ENCODE measurements around the gene DHX58. TPM values are rescaled to one million over a fixed set of nuclear protein-coding genes. Genes with fewer than 3 reads are reported as not detected.

DHX58 gene
- polyA plus RNA-seq, 1 donor from 2014 or later: 13.3 TPM

GRCh38 chr17:42107597-42108576, 4.6 kb downstream of the DHX58 start:
- Mint-ChIP-seq H3K4me1 (peaks cover 16 to 19% (median 16%) of the 10 kb centered on the region in 3 donors), H3K27me3 (no peaks in the 10 kb centered on the region), H3K36me3 (peaks cover 15% of the 10 kb centered on the region), H3K4me3 (peak overlapping the region; percentile 57 to 91 (median 80)), H3K27ac (peak overlapping the region in 2 of 3 donors; percentile 47 to 67), H3K9me3 (no peaks in the 10 kb centered on the region)

DNA sequence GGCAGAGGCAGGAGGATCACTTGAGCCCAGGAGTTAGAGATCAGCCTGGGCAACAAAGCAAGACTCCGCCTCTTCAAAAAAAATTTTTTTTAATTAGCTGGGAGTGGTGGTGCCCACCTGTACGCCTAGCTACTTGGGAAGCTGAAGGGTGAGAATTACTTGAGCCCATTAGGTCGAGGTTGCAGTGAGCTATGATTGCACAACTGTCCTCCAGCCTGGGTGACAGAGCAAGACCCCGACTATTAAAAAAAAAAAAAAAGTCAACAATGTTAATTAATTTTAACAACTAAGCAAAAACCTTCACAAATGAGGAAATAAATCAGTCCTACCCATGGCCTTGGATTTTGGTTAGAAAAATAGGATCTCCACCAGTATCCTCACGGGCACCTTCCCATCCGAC, 5.4 kb downstream of the DHX58 start:
- Mint-ChIP-seq H3K4me1 (peaks cover 8 to 18% (median 14%) of the 10 kb centered on the region in 3 donors), H3K27me3 (no peaks in the 10 kb centered on the region), H3K27ac (no peak overlapping the region)

DNA sequence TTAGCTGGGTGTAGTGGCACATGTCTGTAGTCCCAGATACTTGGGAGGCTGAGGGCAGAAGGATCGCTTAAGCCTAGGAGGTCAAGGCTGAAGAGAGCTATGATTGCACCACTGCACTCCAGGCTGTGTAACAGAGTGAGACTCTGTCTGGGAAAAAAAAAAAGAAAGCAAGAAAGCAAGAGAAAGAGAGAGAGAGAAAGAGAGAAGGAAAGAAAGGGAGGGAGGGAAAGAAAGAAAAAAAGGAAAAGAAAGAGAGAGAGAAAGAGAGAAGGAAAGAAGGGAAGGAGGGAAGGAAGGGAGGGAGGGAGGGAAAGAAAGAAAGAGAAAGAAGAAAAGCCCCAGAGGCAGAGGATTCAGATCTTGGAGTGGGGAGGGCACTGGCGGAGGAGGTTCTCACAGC, 6.5 kb downstream of the DHX58 start:
- Mint-ChIP-seq H3K27me3 (no peaks in the 10 kb centered on the region), H3K27ac (peak overlapping the region in 1 of 3 donors; percentile 9), H3K36me3 (peaks cover 16% of the 10 kb centered on the region), H3K4me3 (no peak overlapping the region), H3K9me3 (no peaks in the 10 kb centered on the region), H3K4me1 (peaks cover 4 to 14% (median 9%) of the 10 kb centered on the region in 3 donors)

More for the DNA sequence above, 5.4 kb downstream of the DHX58 start:
- H3K36me3 Mint-ChIP-seq: peaks cover 16% of the 10 kb centered on the region
- no peaks in the 10 kb centered on the region for H3K9me3 Mint-ChIP-seq
- peak overlapping the region in 3 of 4 donors; percentile 57 to 91 (median 80) for H3K4me3 Mint-ChIP-seq

- peak overlapping the region in 1 of 3 donors; percentile 57 for H3K27ac Mint-ChIP-seq
- no peaks in the 10 kb centered on the region for H3K27me3 Mint-ChIP-seq
- H3K4me3 Mint-ChIP-seq: no peak overlapping the region
- no peaks in the 10 kb centered on the region for H3K9me3 Mint-ChIP-seq
- peaks cover 13% of the 10 kb centered on the region for H3K36me3 Mint-ChIP-seq
- peaks cover 4 to 8% (median 5%) of the 10 kb centered on the region in 3 donors for H3K4me1 Mint-ChIP-seq
Measured at GRCh38 chr17:42104264-42104663, 8.2 kb downstream of the DHX58 start.

- H3K27ac Mint-ChIP-seq: no peak overlapping the region
- H3K9me3 Mint-ChIP-seq: no peaks in the 10 kb centered on the region
- peaks cover 4 to 8% (median 5%) of the 10 kb centered on the region in 3 donors for H3K4me1 Mint-ChIP-seq
- H3K4me3 Mint-ChIP-seq: no peak overlapping the region
- H3K36me3 Mint-ChIP-seq: peaks cover 9% of the 10 kb centered on the region
- no peaks in the 10 kb centered on the region for H3K27me3 Mint-ChIP-seq
Measured at GRCh38 chr17:42103221-42103954, 9.1 kb downstream of the DHX58 start.

- H3K9me3 Mint-ChIP-seq: no peaks in the 10 kb centered on the region
- peak overlapping the region in 1 of 3 donors; percentile 85 for H3K27ac Mint-ChIP-seq
- H3K4me3 Mint-ChIP-seq: peak overlapping the region in 1 of 4 donors; percentile 47
- peaks cover 4% of the 10 kb centered on the region for H3K27me3 Mint-ChIP-seq
- peaks cover 0 to 11% (median 5%) of the 10 kb centered on the region in 3 donors for H3K4me1 Mint-ChIP-seq
- H3K36me3 Mint-ChIP-seq: peaks cover 9% of the 10 kb centered on the region
Measured at GRCh38 chr17:42101513-42102292, 10.8 kb downstream of the DHX58 start.

DNA sequence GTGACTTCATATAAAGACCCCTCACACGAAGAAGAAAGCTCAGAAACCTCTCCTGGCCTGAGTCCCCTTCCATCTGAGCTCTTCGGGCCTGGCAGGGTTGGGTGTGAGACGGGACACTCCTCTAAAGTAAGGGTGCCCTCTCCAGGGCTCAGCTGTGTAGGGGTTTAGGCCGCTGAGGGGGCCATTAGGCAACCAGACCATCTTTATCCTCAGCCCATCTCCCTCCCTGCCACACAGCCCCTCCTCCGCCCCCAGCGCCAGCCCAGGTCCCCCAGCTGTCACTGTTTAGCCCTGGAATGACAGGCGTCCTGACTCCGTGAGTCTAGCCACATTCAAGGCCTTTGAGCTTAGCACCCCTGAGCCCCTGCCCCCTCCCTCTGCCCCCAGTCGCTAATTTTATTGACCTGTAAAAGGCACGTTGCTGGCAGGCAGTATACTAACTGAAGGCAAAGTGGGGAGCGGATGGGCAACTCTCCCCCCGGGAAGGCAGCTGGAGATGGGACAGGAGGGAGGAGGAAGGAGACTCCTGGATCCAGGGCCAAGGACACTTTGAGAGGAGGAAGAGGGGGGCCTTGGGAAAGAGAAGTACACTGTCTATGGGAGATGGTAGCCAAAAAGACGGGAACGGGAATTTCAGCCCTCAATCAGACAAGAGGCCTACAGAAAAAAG, 13.6 kb downstream of the DHX58 start:
- Mint-ChIP-seq H3K9me3 (no peaks in the 10 kb centered on the region), H3K27me3 (peaks cover 11% of the 10 kb centered on the region), H3K27ac (no peak overlapping the region), H3K36me3 (peaks cover 2% of the 10 kb centered on the region), H3K4me3 (peak overlapping the region in 3 of 4 donors; percentile 46 to 81 (median 73)), H3K4me1 (peaks cover 0 to 11% (median 5%) of the 10 kb centered on the region in 3 donors)

DNA sequence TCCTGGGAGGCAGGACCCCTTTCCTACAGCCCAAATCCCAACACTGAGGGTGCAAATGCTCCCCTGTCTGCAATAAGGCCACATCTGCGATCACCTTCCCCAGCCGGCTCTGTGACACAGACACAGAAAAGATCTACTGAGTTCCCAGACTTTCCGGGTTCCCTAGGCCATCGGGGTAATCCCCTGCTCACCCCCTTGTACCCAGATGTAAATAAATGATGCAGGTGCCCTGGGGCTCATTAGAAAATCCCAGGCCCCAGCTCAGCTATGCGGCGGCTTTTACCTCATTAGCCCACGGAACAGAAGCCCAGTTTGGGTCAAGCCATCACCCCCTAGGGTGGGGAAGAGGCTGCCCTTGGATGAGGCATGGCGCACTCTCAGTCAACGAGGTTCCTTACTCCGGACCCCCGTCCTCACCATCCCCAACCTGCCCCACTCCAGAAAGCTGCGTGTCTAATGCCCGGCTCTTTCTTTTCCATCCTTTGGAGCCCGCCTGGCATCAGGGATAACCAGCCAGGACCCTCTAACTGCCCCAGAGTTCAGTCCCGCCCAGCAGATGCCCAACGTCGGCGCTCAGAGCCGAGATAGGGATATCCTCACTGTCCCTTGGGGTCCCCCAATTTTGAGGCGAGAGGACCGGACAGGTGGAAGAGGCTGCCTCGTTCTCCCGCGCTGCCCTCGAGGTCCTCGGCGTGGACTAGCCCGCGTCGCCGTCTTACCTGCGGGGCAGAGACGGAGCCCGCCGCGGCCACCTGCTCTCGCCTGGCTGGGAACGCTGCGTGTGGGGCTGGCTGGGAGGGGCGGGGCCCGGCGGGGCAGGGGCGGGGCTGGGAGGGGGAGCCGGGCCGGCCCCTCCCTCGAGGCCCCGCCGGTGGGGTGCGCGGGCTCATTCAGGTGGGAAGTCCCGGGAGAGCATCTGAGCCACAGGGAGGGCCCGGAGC, 14.6 kb downstream of the DHX58 start, which contains the start of gene ZNF385C:
TSS of gene ZNF385C (minus strand) at position 783 of the 941 bp plus-strand sequence. CDS start 35,417 bp downstream, outside the sequence.
- H3K36me3 Mint-ChIP-seq: peaks cover 2% of the 10 kb centered on the region
- H3K4me1 Mint-ChIP-seq: peaks cover 0 to 11% (median 5%) of the 10 kb centered on the region in 3 donors
- peaks cover 11% of the 10 kb centered on the region for H3K27me3 Mint-ChIP-seq
- H3K27ac Mint-ChIP-seq: no peak within 1 kb of the TSS
- H3K4me3 Mint-ChIP-seq: peak within 1 kb of the TSS; percentile 62 to 83 (median 74)
- H3K9me3 Mint-ChIP-seq: no peaks in the 10 kb centered on the region

- Mint-ChIP-seq H3K4me3 (peak overlapping the region in 1 of 4 donors; percentile 84), H3K36me3 (no peaks in the 10 kb centered on the region), H3K9me3 (no peaks in the 10 kb centered on the region), H3K27me3 (peaks cover 14% of the 10 kb centered on the region), H3K27ac (no peak overlapping the region), H3K4me1 (peaks cover 0 to 7% (median 3%) of the 10 kb centered on the region in 3 donors)
Measured at GRCh38 chr17:42096360-42097111, 16.0 kb downstream of the DHX58 start.

DNA sequence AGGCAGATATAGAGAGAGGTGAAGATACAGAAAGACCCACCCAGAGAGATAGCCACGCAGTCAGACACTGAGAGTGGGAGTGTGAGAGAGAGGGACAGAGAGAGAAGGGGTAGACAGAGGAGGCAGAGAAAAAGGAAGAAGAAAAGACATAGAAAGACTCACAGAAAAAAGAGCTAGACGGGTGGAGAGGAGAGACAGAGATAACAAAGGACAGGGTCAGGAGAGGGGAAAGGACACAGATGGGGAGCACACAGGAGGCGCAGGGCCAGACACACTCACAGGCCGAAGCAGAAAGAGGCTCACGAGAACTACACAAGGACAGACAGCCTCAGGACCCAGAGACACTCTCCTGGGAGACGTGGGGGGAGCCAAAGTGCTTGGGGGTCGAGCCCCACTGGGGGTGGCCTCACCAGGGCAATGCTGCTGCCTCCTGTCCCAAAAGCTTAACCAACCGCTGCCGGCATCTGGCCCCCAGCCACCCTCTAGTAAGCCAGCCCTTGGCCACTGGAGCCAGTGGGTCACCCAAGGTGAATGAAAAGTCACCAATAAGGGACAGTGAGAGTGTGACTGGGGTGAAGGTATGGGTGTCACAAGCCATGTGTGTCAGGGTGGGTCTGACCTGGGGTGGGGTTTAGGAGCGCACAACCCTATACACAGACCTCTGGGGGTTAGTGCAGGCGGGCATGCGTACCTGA, 18.0 kb downstream of the DHX58 start:
- no peak overlapping the region for H3K4me3 Mint-ChIP-seq
- peaks cover 0 to 7% (median 3%) of the 10 kb centered on the region in 3 donors for H3K4me1 Mint-ChIP-seq
- H3K9me3 Mint-ChIP-seq: no peaks in the 10 kb centered on the region
- peaks cover 14% of the 10 kb centered on the region for H3K27me3 Mint-ChIP-seq
- peaks cover 1% of the 10 kb centered on the region for H3K36me3 Mint-ChIP-seq
- H3K27ac Mint-ChIP-seq: peak overlapping the region in 1 of 3 donors; percentile 14

DNA sequence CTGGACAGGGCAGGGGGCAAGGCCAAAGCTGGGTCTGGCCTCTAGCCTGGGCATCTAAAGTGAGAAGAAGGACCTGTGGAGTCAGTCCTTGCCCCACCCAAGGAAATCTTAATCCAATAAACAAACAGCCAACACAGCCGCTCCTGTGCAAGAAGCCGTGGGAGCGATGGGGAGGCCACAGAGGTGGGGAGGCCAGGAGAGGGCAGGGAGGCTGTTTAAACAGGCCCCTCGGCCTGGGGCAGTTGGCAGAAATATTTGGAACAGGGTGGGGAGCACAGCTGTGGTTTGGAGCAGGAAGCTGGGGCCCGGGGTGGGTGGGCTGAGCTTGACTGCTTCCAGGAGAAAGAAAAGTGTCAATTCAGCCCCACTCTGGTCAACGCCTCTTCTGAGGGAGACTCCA, 19.6 kb downstream of the DHX58 start:
- no peak overlapping the region for H3K27ac Mint-ChIP-seq
- H3K27me3 Mint-ChIP-seq: peaks cover 15% of the 10 kb centered on the region

More for the DNA sequence above, 19.6 kb downstream of the DHX58 start:
- H3K9me3 Mint-ChIP-seq: no peaks in the 10 kb centered on the region
- no peak overlapping the region for H3K4me3 Mint-ChIP-seq
- H3K36me3 Mint-ChIP-seq: peaks cover 1% of the 10 kb centered on the region
- H3K4me1 Mint-ChIP-seq: peaks cover 0 to 6% (median 2%) of the 10 kb centered on the region in 3 donors
